HCT116 (cell line): ENCODE measurements around the gene ENPP6. TPM values are rescaled to one million over a fixed set of nuclear protein-coding genes. Genes with fewer than 3 reads are reported as not detected.

Source experiments
- ATAC-seq: fragments of 200-7000 bp; cut with Tn5 transposase; 2 replicates; pipeline ENCODE4 v1.9.1; 2020; ENCODE audit warnings: mild to moderate bottlenecking, moderate library complexity
- BruUV-seq: library from RNA; stranded (reverse); fragments of 400-500 nt; replicated peaks from 2 replicates; lab custom pipeline; 2021; lab: Mats Ljungman, UMichigan
- CTCF ChIA-PET: fragments of 300-600 bp; sonication (Branson Sonifier 250); formaldehyde crosslinking; loops from one replicate; lab custom pipeline; 2021; ENCODE audit warnings: antibody characterized with exemption; lab: Charles Lee
- POLR2A ChIA-PET: fragments of 300-600, 350-600 bp; sonication (Branson Sonifier 250); formaldehyde crosslinking; loops from one replicate; lab custom pipeline; 2021; ENCODE audit warnings: antibody characterized with exemption; lab: Charles Lee
- RAD21 ChIA-PET, 2 experiments: fragments of 300-600 bp; sonication (Branson Sonifier 250); formaldehyde crosslinking; loops; one replicate each; lab custom pipeline; 2023; ENCODE audit warnings: low total read pairs in 2 of 2; ENCODE audit not compliant: uncharacterized antibody in 2 of 2, unreplicated experiment in 2 of 2, low non-redundant PET in 1 of 2; lab: Charles Lee
- DNase-seq: peaks from one replicate; pipeline ENCODE4 v3.0.0-alpha.2; 2010; ENCODE audit warnings: low read depth, low spot score
- H2AFZ ChIP-seq: fragments of 200-600 bp; shearing (Covaris generic), sonication (generic); 2 replicates; pipeline ENCODE4 v1.6.1; 2017; ENCODE audit warnings: low read depth, mixed run types, mixed read lengths, antibody characterized with exemption, low read length; ENCODE audit not compliant: poor library complexity, severe bottlenecking
- H3K27ac ChIP-seq: 2 replicates; pipeline ENCODE4 v1.5.1; 2012; ENCODE audit warnings: low read depth, low read length
- H3K27me3 ChIP-seq: fragments of 200-600 bp; sonication (generic); 2 replicates; pipeline ENCODE4 v1.6.1; 2016; ENCODE audit warnings: mixed run types, low read length, mixed read lengths; ENCODE audit not compliant: insufficient read depth
- H3K36me3 ChIP-seq, 2 experiments: fragments of 200-500 bp in 1 of 2; fragments of 200-600 bp in 1 of 2; sonication (Bioruptor generic) in 1 of 2; sonication (generic) in 1 of 2; 2 replicates each; pipeline versions ENCODE4 v1.5.1 to v1.6.1; 2014 to 2016; ENCODE audit warnings: low read length in 2 of 2, inconsistent platforms in 1 of 2, mixed read lengths in 1 of 2, mixed run types in 1 of 2; ENCODE audit not compliant: insufficient read depth in 2 of 2, control insufficient read depth in 1 of 2
- H3K4me1 ChIP-seq, 2 experiments: fragments of 200-600 bp in 1 of 2; sonication (generic) in 1 of 2; 2 replicates each; pipeline versions ENCODE4 v1.5.1 to v1.6.1; 2012 to 2017; ENCODE audit warnings: low read length in 2 of 2, inconsistent platforms in 1 of 2, mild to moderate bottlenecking in 1 of 2, mixed read lengths in 1 of 2, mixed run types in 1 of 2, moderate library complexity in 1 of 2; ENCODE audit not compliant: insufficient read depth in 2 of 2, control insufficient read depth in 1 of 2
- H3K4me2 ChIP-seq: fragments of 200-600 bp; sonication (generic); 2 replicates; pipeline ENCODE4 v1.6.1; 2017; ENCODE audit warnings: mixed run types, low read length, mixed read lengths
- H3K4me3 ChIP-seq, 2 experiments: fragments of 200-600 bp in 1 of 2; sonication (generic) in 1 of 2; replicated peaks in 1 of 2; 2 replicates each; pipeline ENCODE4 v1.5.1; 2011 to 2016; ENCODE audit warnings: low read length in 2 of 2, control low read depth in 1 of 2, low read depth in 1 of 2, mild to moderate bottlenecking in 1 of 2, mixed read lengths in 1 of 2, mixed run types in 1 of 2
- H3K79me2 ChIP-seq: fragments of 200-600 bp; sonication (generic); 2 replicates; pipeline ENCODE4 v1.6.1; 2017; ENCODE audit warnings: mild to moderate bottlenecking, mixed run types, low read length, moderate library complexity, mixed read lengths; ENCODE audit not compliant: insufficient read depth
- H3K9ac ChIP-seq: fragments of 200-600 bp; sonication (generic); 2 replicates; pipeline ENCODE4 v1.6.1; 2016; ENCODE audit warnings: low read length, mixed read lengths
- H3K9me2 ChIP-seq: fragments of 200-600 bp; sonication (generic), shearing (Covaris generic); 2 replicates; pipeline ENCODE4 v1.6.1; 2017; ENCODE audit warnings: mixed run types, mild to moderate bottlenecking, moderate library complexity; ENCODE audit not compliant: insufficient read depth
- H3K9me3 ChIP-seq, 2 experiments: fragments of 200-500 bp in 1 of 2; fragments of 200-600 bp in 1 of 2; sonication (Bioruptor generic) in 1 of 2; sonication (generic) in 1 of 2; 2 replicates each; pipeline ENCODE4 v1.6.1; 2014 to 2017; ENCODE audit warnings: low read length in 2 of 2, mixed read lengths in 2 of 2, inconsistent platforms in 1 of 2, low read depth in 1 of 2, mild to moderate bottlenecking in 1 of 2, mixed run types in 1 of 2, moderate library complexity in 1 of 2; ENCODE audit not compliant: control insufficient read depth in 1 of 2, insufficient read depth in 1 of 2
- H4K20me1 ChIP-seq: fragments of 200-600 bp; sonication (generic), shearing (Covaris generic); 2 replicates; pipeline ENCODE4 v1.6.1; 2017; ENCODE audit warnings: mixed run types, mild to moderate bottlenecking, moderate library complexity; ENCODE audit not compliant: insufficient read depth
- CBX3 ChIP-seq: IDR thresholded peaks from 2 replicates; pipeline ENCODE4 v1.6.1; 2012; ENCODE audit warnings: low read depth
- CEBPB ChIP-seq: IDR thresholded peaks from 2 replicates; pipeline ENCODE4 v1.6.1; 2012; ENCODE audit warnings: low read depth
- ELF1 ChIP-seq: IDR thresholded peaks from 2 replicates; pipeline ENCODE4 v1.6.1; 2012; ENCODE audit warnings: low read depth, borderline replicate concordance
- EZH2 ChIP-seq: fragments of 200-600 bp; sonication (generic); IDR thresholded peaks from 2 replicates; pipeline ENCODE4 v1.6.1; 2017; ENCODE audit warnings: antibody characterized with exemption, mixed run types
- EZH2phosphoT487 ChIP-seq: fragments of 200-600 bp; IDR thresholded peaks from 2 replicates; pipeline ENCODE4 v1.6.1; 2018; ENCODE audit warnings: antibody characterized with exemption, borderline replicate concordance
- FOSL1 ChIP-seq: IDR thresholded peaks from 2 replicates; pipeline ENCODE4 v1.6.1; 2012; ENCODE audit warnings: low read depth
- JUND ChIP-seq: IDR thresholded peaks from 2 replicates; pipeline ENCODE4 v1.6.1; 2012
- POLR2A ChIP-seq: IDR thresholded peaks from 2 replicates; pipeline ENCODE4 v1.7.0; 2011; ENCODE audit warnings: borderline replicate concordance; ENCODE audit not compliant: insufficient read depth, insufficient read length; ENCODE audit errors: extremely low read depth
- POLR2AphosphoS5 ChIP-seq: IDR thresholded peaks from 2 replicates; pipeline ENCODE4 v1.6.1; 2011; ENCODE audit warnings: mild to moderate bottlenecking, low read depth, low read length, moderate library complexity
- RAD21 ChIP-seq: IDR thresholded peaks from 2 replicates; pipeline ENCODE4 v1.6.1; 2012; ENCODE audit warnings: low read depth, mild to moderate bottlenecking
- SIN3A ChIP-seq: IDR thresholded peaks from 2 replicates; pipeline ENCODE4 v1.6.1; 2012; ENCODE audit warnings: low read depth
- SRF ChIP-seq: IDR thresholded peaks from 2 replicates; pipeline ENCODE4 v1.6.1; 2012; ENCODE audit warnings: low read depth
- TCF7L2 ChIP-seq: IDR thresholded peaks from 2 replicates; pipeline ENCODE4 v1.7.0; 2011; ENCODE audit warnings: borderline replicate concordance, inconsistent platforms; ENCODE audit not compliant: insufficient read depth, insufficient read length; ENCODE audit errors: extremely low read depth
- YY1 ChIP-seq: IDR thresholded peaks from 2 replicates; pipeline ENCODE4 v1.6.1; 2011; ENCODE audit warnings: low read length, low read depth, moderate library complexity, mild to moderate bottlenecking; ENCODE audit not compliant: insufficient replicate concordance; ENCODE audit errors: extremely low read depth
- ZFX ChIP-seq: fragments of 450-650 bp; IDR thresholded peaks from 2 replicates; pipeline ENCODE4 v1.6.1; 2017
- ZNF274 ChIP-seq: fragments of 200-500 bp; sonication (Bioruptor generic); IDR thresholded peaks from 2 replicates; pipeline ENCODE4 v1.6.1; 2014; ENCODE audit warnings: mild to moderate bottlenecking, low read depth, low read length, inconsistent platforms
- intact Hi-C: fragments of 100-400 bp; cut with micrococcal nuclease; formaldehyde crosslinking; loops from 2 replicates; pipeline ENCODE4 v1.10.0; 2022
- total RNA-seq: library from RNA; stranded (reverse); gene quantifications from one replicate; pipeline ENCODE4 v1.2.1, GENCODE V29; 2021; ENCODE audit not compliant: unreplicated experiment
- TF ChIP-seq, protein P1 (sequence below), 3 experiments: fragments of 200-600 bp in 1 of 3; sonication (generic) in 1 of 3; IDR thresholded peaks in 2 of 3; conservative IDR thresholded peaks in 1 of 3; 2 replicates each; pipeline ENCODE4 v1.5.1; 2012 to 2017; ENCODE audit warnings: low read depth in 2 of 3, low read length in 2 of 3, antibody characterized with exemption in 1 of 3, borderline replicate concordance in 1 of 3, control low read depth in 1 of 3, mild to moderate bottlenecking in 1 of 3, mixed read lengths in 1 of 3, mixed run types in 1 of 3, moderate library complexity in 1 of 3; ENCODE audit not compliant: insufficient read depth in 1 of 3
- TF ChIP-seq, protein P2 (sequence below): IDR thresholded peaks from 2 replicates; pipeline ENCODE4 v1.6.1; 2012
- TF ChIP-seq, protein P3 (sequence below): IDR thresholded peaks from 2 replicates; pipeline ENCODE4 v1.6.1; 2012
- TF ChIP-seq, protein P4 (sequence below): IDR thresholded peaks from 2 replicates; pipeline ENCODE4 v1.6.1; 2011; ENCODE audit warnings: mild to moderate bottlenecking, low read length, moderate library complexity; ENCODE audit not compliant: insufficient replicate concordance; ENCODE audit errors: extremely low read depth

ENPP6 gene
- total RNA-seq, 1 experiment from 2014 or later, result not detected

DNA sequence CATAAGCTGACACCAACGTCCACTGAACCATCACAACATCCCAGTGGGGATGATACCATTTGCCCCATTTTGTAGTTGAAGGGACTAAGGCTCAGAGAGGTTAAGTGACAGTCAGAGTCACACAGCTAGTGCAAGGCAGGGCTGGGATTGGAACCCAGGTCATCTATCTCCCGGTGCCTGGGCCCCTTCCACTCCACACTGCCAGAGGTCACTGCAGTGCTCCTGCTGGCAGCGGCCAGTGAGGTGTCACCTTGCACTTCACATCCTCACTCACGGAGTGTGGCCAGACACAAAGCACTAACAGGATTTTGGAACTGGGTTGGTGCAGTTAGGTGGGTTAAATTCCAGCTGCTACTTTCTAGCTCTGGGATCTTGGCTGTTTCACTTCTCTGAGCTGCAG lies 118.7 kb downstream of the ENPP6 start:
- Histone ChIP-seq H3K9me3 (no peaks in the 10 kb centered on the region), H3K4me3 (no peak overlapping the region), H3K79me2 (no peaks in the 10 kb centered on the region), H2AFZ (no peak overlapping the region), H3K36me3 (no peaks in the 10 kb centered on the region), H3K4me1 (no peaks in the 10 kb centered on the region), H3K9ac (no peak overlapping the region), H3K27me3 (no peaks in the 10 kb centered on the region), H3K27ac (no peak overlapping the region), H3K4me2 (no peak overlapping the region), H3K9me2 (no peaks in the 10 kb centered on the region), H4K20me1 (no peaks in the 10 kb centered on the region)
- no TSS peak for BruUV-seq
- ChIA-PET POLR2A (no interaction called here), RAD21 (no interaction called here), CTCF (no interaction called here)
- DNase-seq (no peak), ATAC-seq (no peak)
- intact Hi-C loops, result no loop called here
- no peak for TF ChIP-seq ZFX
- no peak for TF ChIP-seq YY1
- TF ChIP-seq JUND, result no peak
- no peak for TF ChIP-seq CBX3
- TF ChIP-seq EZH2phosphoT487, result no peak
- TF ChIP-seq FOSL1, result no peak
- TF ChIP-seq, protein P1, sequence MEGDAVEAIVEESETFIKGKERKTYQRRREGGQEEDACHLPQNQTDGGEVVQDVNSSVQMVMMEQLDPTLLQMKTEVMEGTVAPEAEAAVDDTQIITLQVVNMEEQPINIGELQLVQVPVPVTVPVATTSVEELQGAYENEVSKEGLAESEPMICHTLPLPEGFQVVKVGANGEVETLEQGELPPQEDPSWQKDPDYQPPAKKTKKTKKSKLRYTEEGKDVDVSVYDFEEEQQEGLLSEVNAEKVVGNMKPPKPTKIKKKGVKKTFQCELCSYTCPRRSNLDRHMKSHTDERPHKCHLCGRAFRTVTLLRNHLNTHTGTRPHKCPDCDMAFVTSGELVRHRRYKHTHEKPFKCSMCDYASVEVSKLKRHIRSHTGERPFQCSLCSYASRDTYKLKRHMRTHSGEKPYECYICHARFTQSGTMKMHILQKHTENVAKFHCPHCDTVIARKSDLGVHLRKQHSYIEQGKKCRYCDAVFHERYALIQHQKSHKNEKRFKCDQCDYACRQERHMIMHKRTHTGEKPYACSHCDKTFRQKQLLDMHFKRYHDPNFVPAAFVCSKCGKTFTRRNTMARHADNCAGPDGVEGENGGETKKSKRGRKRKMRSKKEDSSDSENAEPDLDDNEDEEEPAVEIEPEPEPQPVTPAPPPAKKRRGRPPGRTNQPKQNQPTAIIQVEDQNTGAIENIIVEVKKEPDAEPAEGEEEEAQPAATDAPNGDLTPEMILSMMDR (IDR thresholded peaks at IDR 0.05 in 2 of 3, conservative IDR thresholded peaks at IDR 0.05 in 1 of 3; ENCODE audit: borderline replicate concordance in 1 of 3, insufficient read depth in 1 of 3, low read depth in 2 of 3, low read length in 2 of 3), result no peak
- TF ChIP-seq, protein P2, sequence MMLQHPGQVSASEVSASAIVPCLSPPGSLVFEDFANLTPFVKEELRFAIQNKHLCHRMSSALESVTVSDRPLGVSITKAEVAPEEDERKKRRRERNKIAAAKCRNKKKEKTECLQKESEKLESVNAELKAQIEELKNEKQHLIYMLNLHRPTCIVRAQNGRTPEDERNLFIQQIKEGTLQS, result no peak
- TF ChIP-seq ELF1, result no peak
- TF ChIP-seq, protein P3, sequence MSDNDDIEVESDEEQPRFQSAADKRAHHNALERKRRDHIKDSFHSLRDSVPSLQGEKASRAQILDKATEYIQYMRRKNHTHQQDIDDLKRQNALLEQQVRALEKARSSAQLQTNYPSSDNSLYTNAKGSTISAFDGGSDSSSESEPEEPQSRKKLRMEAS, result no peak
- TF ChIP-seq ZNF274, result no peak
- TF ChIP-seq, protein P4, sequence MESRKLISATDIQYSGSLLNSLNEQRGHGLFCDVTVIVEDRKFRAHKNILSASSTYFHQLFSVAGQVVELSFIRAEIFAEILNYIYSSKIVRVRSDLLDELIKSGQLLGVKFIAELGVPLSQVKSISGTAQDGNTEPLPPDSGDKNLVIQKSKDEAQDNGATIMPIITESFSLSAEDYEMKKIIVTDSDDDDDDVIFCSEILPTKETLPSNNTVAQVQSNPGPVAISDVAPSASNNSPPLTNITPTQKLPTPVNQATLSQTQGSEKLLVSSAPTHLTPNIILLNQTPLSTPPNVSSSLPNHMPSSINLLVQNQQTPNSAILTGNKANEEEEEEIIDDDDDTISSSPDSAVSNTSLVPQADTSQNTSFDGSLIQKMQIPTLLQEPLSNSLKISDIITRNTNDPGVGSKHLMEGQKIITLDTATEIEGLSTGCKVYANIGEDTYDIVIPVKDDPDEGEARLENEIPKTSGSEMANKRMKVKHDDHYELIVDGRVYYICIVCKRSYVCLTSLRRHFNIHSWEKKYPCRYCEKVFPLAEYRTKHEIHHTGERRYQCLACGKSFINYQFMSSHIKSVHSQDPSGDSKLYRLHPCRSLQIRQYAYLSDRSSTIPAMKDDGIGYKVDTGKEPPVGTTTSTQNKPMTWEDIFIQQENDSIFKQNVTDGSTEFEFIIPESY, result no peak
- no peak for TF ChIP-seq SIN3A
- TF ChIP-seq POLR2A, result no peak
- TF ChIP-seq SRF, result no peak
- no peak for TF ChIP-seq RAD21
- no peak for TF ChIP-seq CEBPB
- no peak for TF ChIP-seq EZH2
- TF ChIP-seq POLR2AphosphoS5, result no peak
- TF ChIP-seq TCF7L2, result no peak
